ENCODE measurements around the gene PDF.
A peak's percentile ranks its signal among the peaks of the same experiment; 100 is the strongest.

The PDF gene

GRCh38 chr16:69330286-69331109 lies at the start of gene PDF:
PDF (minus strand) TSS chr16:69330588; CDS start chr16:69330570, 18 bp downstream.
- Histone ChIP-seq H3K9ac (ENCODE audit: low read depth in 1 of 2, low read length in 2 of 2) (peak within 1 kb of the TSS; percentile 66 to 79), H3K27ac (ENCODE audit: low read depth, low read length) (peak within 1 kb of the TSS; percentile 85), H3K27me3 (ENCODE audit: control insufficient read depth in 1 of 2, insufficient read depth in 2 of 2, low read length in 2 of 2) (no peaks in the 10 kb centered on the region), H3K4me1 (ENCODE audit: control insufficient read depth in 1 of 2, insufficient read depth in 2 of 2, low read length in 2 of 2) (peaks cover 30 to 46% of the 10 kb centered on the region in 2 donors), H3K36me3 (ENCODE audit: control insufficient read depth in 1 of 2, insufficient read depth in 2 of 2, low read length in 2 of 2) (peaks cover 23 to 51% of the 10 kb centered on the region in 2 donors), H3K4me3 (ENCODE audit: low read depth in 1 of 2, low read length in 2 of 2) (peak within 1 kb of the TSS; percentile 83 to 86), H3K9me3 (ENCODE audit: control insufficient read depth in 1 of 2, low read length in 2 of 2) (no peaks in the 10 kb centered on the region)

- Histone ChIP-seq H3K4me3 (ENCODE audit: low read depth in 1 of 2, low read length in 2 of 2) (no peak overlapping the region), H3K27me3 (ENCODE audit: control insufficient read depth in 1 of 2, insufficient read depth in 2 of 2, low read length in 2 of 2) (no peaks in the 10 kb centered on the region), H3K9me3 (ENCODE audit: control insufficient read depth in 1 of 2, low read length in 2 of 2) (no peaks in the 10 kb centered on the region), H3K27ac (ENCODE audit: low read depth, low read length) (no peak overlapping the region), H3K36me3 (ENCODE audit: control insufficient read depth in 1 of 2, insufficient read depth in 2 of 2, low read length in 2 of 2) (peaks cover 15 to 46% of the 10 kb centered on the region in 2 donors), H3K4me1 (ENCODE audit: control insufficient read depth in 1 of 2, insufficient read depth in 2 of 2, low read length in 2 of 2) (peaks cover 1 to 4% of the 10 kb centered on the region in 2 donors), H3K9ac (ENCODE audit: low read depth in 1 of 2, low read length in 2 of 2) (no peak overlapping the region)
Observed at GRCh38 chr16:69378760-69379159, 48.4 kb upstream of the PDF start.

GRCh38 chr16:69378036-69378435 lies 47.6 kb upstream of the PDF start:
- Histone ChIP-seq H3K36me3 (ENCODE audit: control insufficient read depth in 1 of 2, insufficient read depth in 2 of 2, low read length in 2 of 2) (peaks cover 15 to 40% of the 10 kb centered on the region in 2 donors), H3K9ac (ENCODE audit: low read depth in 1 of 2, low read length in 2 of 2) (no peak overlapping the region), H3K9me3 (ENCODE audit: control insufficient read depth in 1 of 2, low read length in 2 of 2) (no peaks in the 10 kb centered on the region), H3K27me3 (ENCODE audit: control insufficient read depth in 1 of 2, insufficient read depth in 2 of 2, low read length in 2 of 2) (no peaks in the 10 kb centered on the region), H3K27ac (ENCODE audit: low read depth, low read length) (no peak overlapping the region), H3K4me3 (ENCODE audit: low read depth in 1 of 2, low read length in 2 of 2) (no peak overlapping the region), H3K4me1 (ENCODE audit: control insufficient read depth in 1 of 2, insufficient read depth in 2 of 2, low read length in 2 of 2) (peaks cover 6 to 9% of the 10 kb centered on the region in 2 donors)

GRCh38 chr16:69376393-69377059 lies 46.1 kb upstream of the PDF start:
- H3K4me1 ChIP-seq (ENCODE audit: control insufficient read depth in 1 of 2, insufficient read depth in 2 of 2, low read length in 2 of 2): peaks cover 10 to 14% of the 10 kb centered on the region in 2 donors
- no peaks in the 10 kb centered on the region for H3K27me3 ChIP-seq (ENCODE audit: control insufficient read depth in 1 of 2, insufficient read depth in 2 of 2, low read length in 2 of 2)
- no peaks in the 10 kb centered on the region for H3K9me3 ChIP-seq (ENCODE audit: control insufficient read depth in 1 of 2, low read length in 2 of 2)
- H3K27ac ChIP-seq (ENCODE audit: low read depth, low read length): no peak overlapping the region
- no peak overlapping the region for H3K9ac ChIP-seq (ENCODE audit: low read depth in 1 of 2, low read length in 2 of 2)
- no peak overlapping the region for H3K4me3 ChIP-seq (ENCODE audit: low read depth in 1 of 2, low read length in 2 of 2)
- peaks cover 4 to 32% of the 10 kb centered on the region in 2 donors for H3K36me3 ChIP-seq (ENCODE audit: control insufficient read depth in 1 of 2, insufficient read depth in 2 of 2, low read length in 2 of 2)

GRCh38 chr16:69373019-69373418 lies 42.6 kb upstream of the PDF start:
- peaks cover 13 to 39% of the 10 kb centered on the region in 2 donors for H3K36me3 ChIP-seq (ENCODE audit: control insufficient read depth in 1 of 2, insufficient read depth in 2 of 2, low read length in 2 of 2)
- H3K4me3 ChIP-seq (ENCODE audit: low read depth in 1 of 2, low read length in 2 of 2): no peak overlapping the region
- no peak overlapping the region for H3K9ac ChIP-seq (ENCODE audit: low read depth in 1 of 2, low read length in 2 of 2)
- peaks cover 10 to 14% of the 10 kb centered on the region in 2 donors for H3K4me1 ChIP-seq (ENCODE audit: control insufficient read depth in 1 of 2, insufficient read depth in 2 of 2, low read length in 2 of 2)
- no peak overlapping the region for H3K27ac ChIP-seq (ENCODE audit: low read depth, low read length)
- H3K27me3 ChIP-seq (ENCODE audit: control insufficient read depth in 1 of 2, insufficient read depth in 2 of 2, low read length in 2 of 2): no peaks in the 10 kb centered on the region
- H3K9me3 ChIP-seq (ENCODE audit: control insufficient read depth in 1 of 2, low read length in 2 of 2): no peaks in the 10 kb centered on the region

GRCh38 chr16:69371564-69371963 lies 41.2 kb upstream of the PDF start:
- Histone ChIP-seq H3K9me3 (ENCODE audit: control insufficient read depth in 1 of 2, low read length in 2 of 2) (no peaks in the 10 kb centered on the region), H3K4me3 (ENCODE audit: low read depth in 1 of 2, low read length in 2 of 2) (no peak overlapping the region), H3K9ac (ENCODE audit: low read depth in 1 of 2, low read length in 2 of 2) (no peak overlapping the region), H3K27ac (ENCODE audit: low read depth, low read length) (no peak overlapping the region), H3K36me3 (ENCODE audit: control insufficient read depth in 1 of 2, insufficient read depth in 2 of 2, low read length in 2 of 2) (peaks cover 25 to 49% of the 10 kb centered on the region in 2 donors), H3K27me3 (ENCODE audit: control insufficient read depth in 1 of 2, insufficient read depth in 2 of 2, low read length in 2 of 2) (no peaks in the 10 kb centered on the region), H3K4me1 (ENCODE audit: control insufficient read depth in 1 of 2, insufficient read depth in 2 of 2, low read length in 2 of 2) (peaks cover 10 to 14% of the 10 kb centered on the region in 2 donors)

- H3K4me3 ChIP-seq (ENCODE audit: low read depth in 1 of 2, low read length in 2 of 2): no peak overlapping the region
- no peaks in the 10 kb centered on the region for H3K27me3 ChIP-seq (ENCODE audit: control insufficient read depth in 1 of 2, insufficient read depth in 2 of 2, low read length in 2 of 2)
- H3K9ac ChIP-seq (ENCODE audit: low read depth in 1 of 2, low read length in 2 of 2): no peak overlapping the region
- peaks cover 10 to 11% of the 10 kb centered on the region in 2 donors for H3K4me1 ChIP-seq (ENCODE audit: control insufficient read depth in 1 of 2, insufficient read depth in 2 of 2, low read length in 2 of 2)
- H3K9me3 ChIP-seq (ENCODE audit: control insufficient read depth in 1 of 2, low read length in 2 of 2): no peaks in the 10 kb centered on the region
- peaks cover 41 to 72% of the 10 kb centered on the region in 2 donors for H3K36me3 ChIP-seq (ENCODE audit: control insufficient read depth in 1 of 2, insufficient read depth in 2 of 2, low read length in 2 of 2)
- no peak overlapping the region for H3K27ac ChIP-seq (ENCODE audit: low read depth, low read length)
Observed at GRCh38 chr16:69368866-69369265, 38.5 kb upstream of the PDF start.

GRCh38 chr16:69367980-69368379 lies 37.6 kb upstream of the PDF start:
- Histone ChIP-seq H3K4me1 (ENCODE audit: control insufficient read depth in 1 of 2, insufficient read depth in 2 of 2, low read length in 2 of 2) (peaks cover 4 to 5% of the 10 kb centered on the region in 2 donors), H3K27ac (ENCODE audit: low read depth, low read length) (no peak overlapping the region), H3K9me3 (ENCODE audit: control insufficient read depth in 1 of 2, low read length in 2 of 2) (no peaks in the 10 kb centered on the region), H3K27me3 (ENCODE audit: control insufficient read depth in 1 of 2, insufficient read depth in 2 of 2, low read length in 2 of 2) (no peaks in the 10 kb centered on the region), H3K4me3 (ENCODE audit: low read depth in 1 of 2, low read length in 2 of 2) (no peak overlapping the region), H3K9ac (ENCODE audit: low read depth in 1 of 2, low read length in 2 of 2) (no peak overlapping the region), H3K36me3 (ENCODE audit: control insufficient read depth in 1 of 2, insufficient read depth in 2 of 2, low read length in 2 of 2) (peaks cover 43 to 81% of the 10 kb centered on the region in 2 donors)

- Histone ChIP-seq H3K27me3 (ENCODE audit: control insufficient read depth in 1 of 2, insufficient read depth in 2 of 2, low read length in 2 of 2) (no peaks in the 10 kb centered on the region), H3K9ac (ENCODE audit: low read depth in 1 of 2, low read length in 2 of 2) (no peak overlapping the region), H3K4me1 (ENCODE audit: control insufficient read depth in 1 of 2, insufficient read depth in 2 of 2, low read length in 2 of 2) (no peaks in the 10 kb centered on the region), H3K4me3 (ENCODE audit: low read depth in 1 of 2, low read length in 2 of 2) (no peak overlapping the region), H3K36me3 (ENCODE audit: control insufficient read depth in 1 of 2, insufficient read depth in 2 of 2, low read length in 2 of 2) (peaks cover 43 to 83% of the 10 kb centered on the region in 2 donors), H3K27ac (ENCODE audit: low read depth, low read length) (no peak overlapping the region), H3K9me3 (ENCODE audit: control insufficient read depth in 1 of 2, low read length in 2 of 2) (no peaks in the 10 kb centered on the region)
Observed at GRCh38 chr16:69366431-69366830, 36.0 kb upstream of the PDF start.

- H3K9me3 ChIP-seq (ENCODE audit: control insufficient read depth in 1 of 2, low read length in 2 of 2): no peaks in the 10 kb centered on the region
- H3K9ac ChIP-seq (ENCODE audit: low read depth in 1 of 2, low read length in 2 of 2): no peak overlapping the region
- H3K36me3 ChIP-seq (ENCODE audit: control insufficient read depth in 1 of 2, insufficient read depth in 2 of 2, low read length in 2 of 2): peaks cover 43 to 88% of the 10 kb centered on the region in 2 donors
- no peaks in the 10 kb centered on the region for H3K27me3 ChIP-seq (ENCODE audit: control insufficient read depth in 1 of 2, insufficient read depth in 2 of 2, low read length in 2 of 2)
- H3K27ac ChIP-seq (ENCODE audit: low read depth, low read length): no peak overlapping the region
- H3K4me1 ChIP-seq (ENCODE audit: control insufficient read depth in 1 of 2, insufficient read depth in 2 of 2, low read length in 2 of 2): no peaks in the 10 kb centered on the region
- H3K4me3 ChIP-seq (ENCODE audit: low read depth in 1 of 2, low read length in 2 of 2): no peak overlapping the region
Observed at GRCh38 chr16:69365901-69366300, 35.5 kb upstream of the PDF start.
